Duodenal mucosa (tissue), 2 donors: ENCODE measurements around the gene HIBCH.

ENCODE experiments used
- H3K27ac ChIP-seq: one replicate; pipeline ENCODE4 v1.7.0; 2013; ENCODE audit warnings: low read depth, low read length
- H3K27me3 ChIP-seq, 2 donors: one replicate each; pipeline ENCODE4 v1.7.0; 2013; ENCODE audit warnings: low read length in 2 of 2, control low read depth in 1 of 2; ENCODE audit not compliant: insufficient read depth in 2 of 2, control insufficient read depth in 1 of 2
- H3K36me3 ChIP-seq, 2 donors: one replicate each; pipeline ENCODE4 v1.7.0; 2013; ENCODE audit warnings: low read length in 2 of 2, control low read depth in 1 of 2; ENCODE audit not compliant: insufficient read depth in 2 of 2, control insufficient read depth in 1 of 2
- H3K4me1 ChIP-seq, 2 donors: one replicate each; pipeline ENCODE4 v1.7.0; 2013; ENCODE audit warnings: low read length in 2 of 2, control low read depth in 1 of 2; ENCODE audit not compliant: insufficient read depth in 2 of 2, control insufficient read depth in 1 of 2
- H3K4me3 ChIP-seq, 2 donors: one replicate each; pipeline ENCODE4 v1.7.0; 2013; ENCODE audit warnings: low read length in 2 of 2, low read depth in 1 of 2
- H3K9ac ChIP-seq, 2 donors: one replicate each; pipeline ENCODE4 v1.7.0; 2013; ENCODE audit warnings: low read length in 2 of 2, low read depth in 1 of 2
- H3K9me3 ChIP-seq, 2 donors: one replicate each; pipeline ENCODE4 v1.7.0; 2013; ENCODE audit warnings: low read length in 2 of 2, control low read depth in 1 of 2; ENCODE audit not compliant: control insufficient read depth in 1 of 2

HIBCH gene

DNA sequence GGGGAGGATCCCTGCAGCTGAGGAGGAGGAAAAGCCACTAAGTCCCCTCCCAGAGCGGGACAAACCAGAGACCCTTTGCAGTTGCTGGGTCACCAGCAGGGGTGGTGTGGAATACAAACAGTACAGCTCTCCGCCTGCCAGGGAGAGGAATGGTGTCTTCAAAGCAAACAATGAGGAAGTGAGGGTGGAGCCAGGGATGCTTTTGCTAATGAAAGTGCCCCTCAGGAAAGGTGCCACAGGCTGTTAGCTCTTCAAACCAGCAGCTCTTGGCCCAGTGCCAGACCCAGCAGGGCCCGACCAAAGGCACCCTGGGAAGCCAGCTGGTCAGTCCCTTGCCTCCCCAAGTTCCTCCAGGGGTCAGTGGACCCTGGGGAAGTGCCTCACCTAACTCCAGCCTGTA is 102.8 kb downstream of the HIBCH start:
- Histone ChIP-seq H3K27me3 (no peaks in the 10 kb centered on the region), H3K4me3 (no peak overlapping the region), H3K4me1 (no peaks in the 10 kb centered on the region), H3K27ac (no peak overlapping the region), H3K9ac (no peak overlapping the region), H3K36me3 (peaks cover 6 to 27% of the 10 kb centered on the region in 2 donors), H3K9me3 (no peaks in the 10 kb centered on the region)

DNA sequence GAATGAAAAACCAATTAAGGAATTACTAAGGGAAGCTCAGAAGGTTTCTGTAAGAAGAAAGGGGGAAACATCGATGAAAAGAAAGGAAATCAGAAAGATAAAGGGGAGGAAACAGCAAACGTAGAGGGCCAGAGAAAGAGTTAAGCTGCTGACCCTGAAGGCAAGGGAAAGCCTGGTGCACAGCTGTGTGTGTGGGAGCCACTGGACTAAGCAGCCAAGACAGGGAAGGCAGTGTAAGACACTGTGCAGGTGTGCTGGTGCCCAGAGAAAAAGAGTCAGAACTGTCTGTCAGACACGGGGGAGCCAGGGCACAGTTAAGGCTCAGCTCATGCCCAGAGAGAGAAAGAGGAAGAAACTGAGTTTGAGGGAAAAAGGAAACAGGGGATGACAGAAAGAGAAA is 104.0 kb downstream of the HIBCH start:
- no peak overlapping the region for H3K27ac ChIP-seq

DNA sequence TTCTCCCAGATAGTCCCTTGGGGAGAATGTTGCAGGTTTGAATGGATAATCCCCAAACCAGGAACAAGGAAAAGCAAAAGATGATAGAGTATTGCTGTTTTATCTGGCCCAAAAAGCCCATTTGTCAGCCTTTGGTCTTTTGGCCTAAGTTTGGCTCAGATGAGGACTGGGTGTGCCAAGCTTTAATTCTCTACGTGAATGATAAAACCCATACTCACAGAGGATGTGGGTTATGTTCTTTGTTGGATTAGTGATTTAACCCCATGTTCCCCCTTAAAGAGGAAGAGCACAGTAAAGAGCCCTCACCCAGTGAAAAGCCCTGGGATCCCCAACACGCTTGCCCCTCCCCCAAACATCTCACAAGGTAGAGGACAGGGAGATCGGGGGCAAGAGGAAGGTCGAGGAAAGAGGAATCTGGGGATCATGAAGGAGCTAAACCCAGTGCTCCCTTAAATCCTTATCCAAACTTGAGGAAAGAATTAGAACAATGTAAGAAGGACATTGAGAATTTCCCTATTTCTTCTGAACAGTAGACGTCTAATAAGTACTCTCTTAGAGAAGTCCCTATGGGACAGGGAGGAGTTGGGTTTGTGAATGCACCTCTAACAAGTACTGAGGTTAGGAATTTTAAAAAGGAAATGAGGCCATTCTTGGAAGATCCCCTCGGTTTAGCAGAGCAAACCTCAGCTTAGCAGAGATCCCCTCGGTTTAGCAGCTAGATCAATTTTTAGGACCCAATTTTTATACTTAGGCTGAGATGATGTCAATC is 105.0 kb downstream of the HIBCH start:
- Histone ChIP-seq H3K27me3 (no peaks in the 10 kb centered on the region), H3K4me1 (no peaks in the 10 kb centered on the region), H3K27ac (no peak overlapping the region), H3K9me3 (no peaks in the 10 kb centered on the region), H3K36me3 (peaks cover 7 to 24% of the 10 kb centered on the region in 2 donors), H3K4me3 (no peak overlapping the region), H3K9ac (no peak overlapping the region)

More for the DNA sequence above, 104.0 kb downstream of the HIBCH start:
- Histone ChIP-seq H3K4me1 (no peaks in the 10 kb centered on the region), H3K36me3 (peaks cover 7 to 26% of the 10 kb centered on the region in 2 donors), H3K9me3 (no peaks in the 10 kb centered on the region), H3K9ac (no peak overlapping the region), H3K27me3 (no peaks in the 10 kb centered on the region), H3K4me3 (no peak overlapping the region)

DNA sequence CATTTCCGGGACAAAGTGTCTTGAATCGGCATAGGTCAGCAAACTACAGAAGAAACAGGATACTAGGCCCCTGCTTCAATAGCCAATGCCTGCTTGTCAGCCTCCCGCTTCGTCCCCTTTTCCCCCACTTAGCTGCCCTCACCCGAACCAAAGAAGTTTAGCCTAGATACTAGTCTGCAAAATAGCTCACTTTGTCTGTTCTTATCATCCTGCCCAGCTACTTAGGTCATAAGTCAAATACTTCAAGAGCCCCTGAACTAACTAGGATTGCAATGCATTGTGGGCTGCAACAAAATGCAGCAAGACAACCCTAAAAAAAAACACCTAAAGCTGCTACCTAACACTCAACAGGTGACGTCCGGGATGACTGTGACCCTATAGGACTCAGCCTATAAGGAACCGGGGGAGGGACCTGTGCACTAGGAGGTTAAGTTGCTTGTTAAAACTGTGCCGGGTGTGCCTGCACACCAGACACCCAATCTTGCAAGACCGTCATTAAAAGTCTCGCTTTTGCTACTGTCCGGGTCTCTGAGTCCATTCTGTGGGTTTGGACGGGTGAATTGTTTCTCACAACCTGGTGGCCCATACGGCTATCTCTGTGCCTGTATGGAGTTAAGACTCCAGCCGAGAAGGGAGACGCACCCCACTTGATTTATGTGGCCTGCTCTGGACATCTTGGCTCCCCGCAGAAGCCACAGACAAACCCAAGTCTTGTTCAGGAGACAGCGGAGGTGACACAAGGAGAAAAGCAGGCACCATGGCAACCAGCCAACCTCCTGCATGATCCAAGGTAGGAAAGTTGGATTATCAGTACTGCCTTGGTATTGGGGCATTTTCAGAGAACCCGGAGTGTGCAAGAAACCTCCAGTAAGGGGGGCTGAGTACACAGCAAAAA is 105.9 kb downstream of the HIBCH start:
- Histone ChIP-seq H3K9ac (no peak overlapping the region), H3K27me3 (no peaks in the 10 kb centered on the region), H3K9me3 (no peaks in the 10 kb centered on the region), H3K4me3 (no peak overlapping the region), H3K4me1 (no peaks in the 10 kb centered on the region), H3K36me3 (peaks cover 7 to 16% of the 10 kb centered on the region in 2 donors), H3K27ac (no peak overlapping the region)

DNA sequence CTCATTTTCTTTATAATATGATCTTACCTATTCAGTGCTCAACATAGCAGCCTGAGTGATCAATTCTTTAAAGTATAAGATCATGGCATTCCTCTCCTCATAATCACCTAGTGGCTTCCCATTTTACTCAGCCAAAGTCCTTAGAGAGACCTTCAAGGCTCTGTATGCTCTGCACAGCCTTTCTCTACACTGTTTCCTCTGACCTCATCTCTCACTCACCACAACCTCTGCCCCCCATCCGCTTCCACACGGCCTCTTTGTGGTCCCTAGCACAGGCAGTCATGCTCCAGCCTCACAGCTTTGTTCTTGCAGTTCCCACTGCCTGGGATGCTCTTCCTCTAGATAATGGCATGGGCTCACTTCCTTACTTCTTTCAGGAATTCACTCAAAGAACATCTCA is 109.2 kb downstream of the HIBCH start:
- Histone ChIP-seq H3K27me3 (no peaks in the 10 kb centered on the region), H3K36me3 (peaks cover 7 to 12% of the 10 kb centered on the region in 2 donors), H3K9me3 (no peaks in the 10 kb centered on the region), H3K4me3 (no peak overlapping the region), H3K9ac (no peak overlapping the region), H3K27ac (no peak overlapping the region), H3K4me1 (no peaks in the 10 kb centered on the region)

DNA sequence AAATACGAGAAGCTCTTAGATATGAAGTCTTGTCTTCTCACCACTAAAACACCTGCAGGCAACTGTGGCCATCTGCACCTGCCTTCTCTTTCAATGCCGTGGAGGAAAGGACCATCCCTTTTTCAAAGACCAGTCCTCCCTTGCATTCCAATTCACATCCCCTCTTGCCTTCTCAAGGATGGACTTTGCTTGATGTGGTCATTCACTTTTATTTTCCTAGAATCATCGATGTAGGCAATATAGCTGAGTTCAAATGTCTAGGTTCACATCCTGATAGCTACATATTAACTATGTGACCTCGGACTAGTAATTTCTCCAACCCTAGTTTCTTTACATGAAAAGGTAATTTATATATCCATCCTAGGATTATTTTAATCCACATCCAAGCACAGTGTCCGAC is 110.1 kb downstream of the HIBCH start:
- Histone ChIP-seq H3K9ac (no peak overlapping the region), H3K27ac (no peak overlapping the region), H3K36me3 (peaks cover 7 to 12% of the 10 kb centered on the region in 2 donors), H3K4me1 (no peaks in the 10 kb centered on the region), H3K9me3 (no peaks in the 10 kb centered on the region), H3K27me3 (no peaks in the 10 kb centered on the region), H3K4me3 (no peak overlapping the region)

DNA sequence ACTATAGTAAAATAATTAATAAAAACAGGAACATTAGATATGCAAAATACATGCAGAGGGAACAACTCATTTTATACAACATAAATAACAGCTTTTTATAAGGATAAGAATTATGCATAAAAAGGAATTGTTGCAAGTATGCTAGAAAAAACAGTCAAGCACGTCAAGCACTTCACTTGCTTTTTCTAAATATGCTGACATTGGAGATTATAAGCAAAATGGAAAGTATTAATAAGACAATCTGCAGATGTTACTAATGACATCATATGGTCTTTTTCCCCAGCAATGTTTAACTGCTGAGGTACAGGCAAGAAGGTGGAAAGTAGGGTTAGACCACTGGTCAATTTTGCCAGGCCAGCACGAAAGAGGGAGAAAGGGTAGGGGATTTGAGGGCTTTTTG is 111.7 kb downstream of the HIBCH start:
- H3K4me3 ChIP-seq, result no peak overlapping the region
- H3K9ac ChIP-seq, result no peak overlapping the region
- no peaks in the 10 kb centered on the region for H3K4me1 ChIP-seq
- H3K9me3 ChIP-seq, result no peaks in the 10 kb centered on the region
- H3K36me3 ChIP-seq, result peaks cover 7 to 15% of the 10 kb centered on the region in 2 donors
- H3K27ac ChIP-seq, result no peak overlapping the region
- no peaks in the 10 kb centered on the region for H3K27me3 ChIP-seq

DNA sequence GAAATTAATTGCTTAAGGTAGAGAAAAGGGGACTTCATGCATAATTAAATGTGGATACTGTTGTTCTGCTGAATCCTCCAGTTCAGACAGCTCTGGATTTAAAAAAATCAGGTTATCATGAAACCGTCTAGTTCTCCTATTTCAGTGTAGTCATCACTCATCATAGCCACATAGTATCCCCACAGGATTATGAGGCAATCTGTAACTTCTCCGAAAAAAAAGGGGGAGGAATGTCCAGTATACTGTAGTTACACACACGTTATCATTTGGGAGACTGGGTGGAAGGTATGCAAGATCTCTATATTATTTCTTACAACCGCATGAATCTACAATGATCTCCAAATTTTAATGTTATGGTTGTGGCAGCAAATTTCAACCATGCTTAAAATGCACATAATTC is 114.0 kb downstream of the HIBCH start:
- H3K4me3 ChIP-seq, result no peak overlapping the region
- H3K4me1 ChIP-seq, result peaks cover 5% of the 10 kb centered on the region in 2 donors
- no peaks in the 10 kb centered on the region for H3K27me3 ChIP-seq
- no peak overlapping the region for H3K9ac ChIP-seq
- no peak overlapping the region for H3K27ac ChIP-seq
- peaks cover 0 to 8% of the 10 kb centered on the region in 2 donors for H3K36me3 ChIP-seq
- no peaks in the 10 kb centered on the region for H3K9me3 ChIP-seq

DNA sequence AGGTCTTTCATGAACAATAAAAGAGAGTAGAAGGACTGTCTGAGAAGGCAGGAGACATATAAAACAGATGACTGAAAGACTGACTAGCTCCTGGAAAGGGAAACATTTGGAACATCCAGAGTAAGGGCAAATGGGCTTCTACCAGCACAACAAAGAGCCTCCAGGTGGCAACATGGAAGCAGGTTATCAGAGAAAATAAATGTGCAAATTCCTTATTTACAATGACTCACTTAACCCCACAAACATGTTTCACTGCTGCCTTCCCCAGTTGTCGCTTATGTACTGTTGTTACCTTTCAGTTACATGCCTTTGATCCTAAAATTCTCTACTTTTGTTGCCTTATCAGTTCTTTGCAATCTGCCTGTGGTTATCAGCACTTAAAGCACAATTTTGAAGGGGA is 117.0 kb downstream of the HIBCH start:
- Histone ChIP-seq H3K4me3 (no peak overlapping the region), H3K27ac (no peak overlapping the region), H3K4me1 (peaks cover 5 to 11% of the 10 kb centered on the region in 2 donors), H3K36me3 (peaks cover 8 to 15% of the 10 kb centered on the region in 2 donors), H3K27me3 (no peaks in the 10 kb centered on the region), H3K9ac (no peak overlapping the region), H3K9me3 (no peaks in the 10 kb centered on the region)

DNA sequence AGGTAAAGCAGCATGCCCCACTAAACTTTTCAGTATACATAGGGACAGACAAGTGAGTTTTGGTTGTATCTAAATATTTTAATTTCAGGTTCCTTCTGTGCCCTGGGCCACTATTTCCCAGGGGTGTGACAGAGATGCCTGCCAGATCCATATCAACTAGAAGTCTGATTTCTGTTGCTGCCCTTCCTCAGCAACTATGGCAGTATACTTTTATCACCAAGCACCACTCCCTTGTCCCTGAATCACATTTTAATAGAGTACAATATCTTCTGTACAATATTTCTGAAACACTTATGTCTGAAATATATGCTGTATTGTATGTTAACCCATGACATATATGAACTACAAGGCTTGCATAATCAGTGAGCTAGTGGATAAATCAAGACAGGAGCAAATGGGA is 117.6 kb downstream of the HIBCH start:
- no peak overlapping the region for H3K4me3 ChIP-seq
- H3K27me3 ChIP-seq, result no peaks in the 10 kb centered on the region
- H3K27ac ChIP-seq, result no peak overlapping the region
- H3K36me3 ChIP-seq, result peaks cover 8 to 18% of the 10 kb centered on the region in 2 donors
- no peak overlapping the region for H3K9ac ChIP-seq
- no peaks in the 10 kb centered on the region for H3K9me3 ChIP-seq
- peaks cover 5 to 11% of the 10 kb centered on the region in 2 donors for H3K4me1 ChIP-seq
